Measurements from ENCODE around the gene ATXN2.
"Not testable (repeated sequence)": the region's sequence is repeated elsewhere in the genome, so short reads cannot be mapped to it uniquely, and the experiment has no call there.

The ATXN2 gene

GRCh38 chr12:111494676-111495075, 104.4 kb downstream of the ATXN2 start:
- no peak for DNase-seq

DNA sequence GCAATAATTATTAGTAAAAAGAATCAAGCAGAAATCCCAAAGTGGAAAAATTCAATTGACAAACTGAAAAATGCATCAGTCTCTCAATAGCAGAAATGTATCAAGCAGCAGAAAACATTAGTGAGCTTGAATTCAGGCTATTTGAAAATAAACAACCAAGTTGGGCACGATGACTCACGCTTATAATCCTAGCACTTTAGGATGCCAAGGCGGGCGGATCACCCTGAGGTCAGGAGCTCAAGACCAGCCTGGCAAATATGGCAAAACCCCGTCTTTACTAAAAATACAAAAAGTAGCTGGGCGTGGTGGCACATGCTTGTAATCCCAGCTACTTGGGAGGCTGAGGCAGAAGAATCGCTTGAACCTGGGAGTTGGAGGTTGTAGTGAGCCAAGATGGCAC, 106.1 kb downstream of the ATXN2 start:
- not testable (repeated sequence) for DNase-seq

GRCh38 chr12:111488798-111489197, 110.3 kb downstream of the ATXN2 start:
- no peak for DNase-seq

DNA sequence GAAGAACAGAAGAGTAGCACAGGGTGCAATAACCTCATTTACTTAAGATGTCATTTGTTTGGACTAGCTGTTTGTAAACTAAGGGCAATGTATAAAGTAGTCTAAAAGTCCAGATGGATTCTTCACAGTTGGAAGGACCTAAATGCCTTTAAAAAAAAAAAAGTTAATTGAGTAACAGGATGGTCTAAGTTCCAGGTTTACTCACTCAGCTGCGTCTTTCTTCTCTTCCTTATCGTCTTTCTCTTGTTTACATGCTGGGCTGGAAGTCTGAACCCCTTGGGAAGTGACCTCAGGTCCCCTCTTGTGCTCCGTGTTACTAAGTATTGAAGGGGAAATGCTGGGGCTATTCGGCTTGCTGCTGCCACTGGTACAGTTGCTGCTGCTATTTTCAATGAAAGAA, 110.8 kb downstream of the ATXN2 start:
- DNase-seq, result no peak

DNA sequence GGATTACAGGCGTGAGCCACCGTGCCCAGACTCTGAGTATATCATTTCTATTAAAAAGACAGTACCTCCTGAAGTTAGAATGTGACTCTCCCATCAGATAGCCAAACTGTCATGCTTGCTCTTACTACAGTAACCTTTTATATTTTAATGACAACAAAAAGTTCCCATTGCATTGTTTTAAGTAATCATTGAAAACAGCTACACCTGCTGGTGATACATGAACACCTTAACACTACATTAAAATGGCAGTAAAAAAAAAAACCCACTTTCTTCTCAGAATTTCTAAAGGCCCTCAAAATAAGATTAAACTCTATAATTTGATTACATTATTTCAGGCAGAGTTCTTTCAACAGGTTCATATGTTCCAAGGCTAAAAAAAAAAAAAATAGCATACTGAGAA, 116.7 kb downstream of the ATXN2 start:
- no peak for DNase-seq

DNA sequence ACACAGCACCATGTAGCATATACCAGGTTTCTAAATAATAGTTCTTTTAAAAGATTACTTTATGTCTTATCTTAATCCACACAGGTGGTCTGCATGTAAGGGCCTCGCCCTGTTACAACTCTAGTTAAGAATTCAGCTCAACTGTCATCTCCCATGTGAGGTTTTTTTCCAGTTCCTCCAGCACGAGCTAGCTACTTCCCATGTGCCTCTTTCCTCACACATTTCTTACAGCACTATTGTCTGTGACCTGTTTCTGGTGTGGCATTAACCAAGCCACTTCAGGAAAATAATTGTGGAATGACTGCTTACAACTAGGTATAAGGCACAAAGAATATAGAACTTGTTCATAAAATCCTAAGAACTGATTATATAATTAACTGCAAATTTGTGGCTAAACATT, 127.9 kb downstream of the ATXN2 start:
- DNase-seq, result no peak

DNA sequence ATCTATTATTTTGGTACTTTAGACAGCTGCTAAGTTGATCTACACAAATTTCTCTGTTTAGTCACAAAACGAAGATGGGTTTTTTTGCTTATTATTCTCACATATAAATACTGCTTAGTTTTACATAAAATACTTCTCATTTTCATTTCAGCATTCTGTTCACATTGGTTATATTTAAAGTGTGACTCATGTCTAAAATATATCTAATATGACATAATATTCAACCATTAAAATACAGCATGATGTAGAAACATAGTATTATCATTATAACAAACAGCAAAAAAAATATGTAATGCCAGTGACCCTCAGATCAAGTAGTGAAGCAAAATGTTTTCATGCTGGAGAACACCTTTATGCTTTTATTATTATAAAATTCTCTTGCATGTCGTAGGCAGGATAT, 129.7 kb downstream of the ATXN2 start:
- DNase-seq, result no peak

DNA sequence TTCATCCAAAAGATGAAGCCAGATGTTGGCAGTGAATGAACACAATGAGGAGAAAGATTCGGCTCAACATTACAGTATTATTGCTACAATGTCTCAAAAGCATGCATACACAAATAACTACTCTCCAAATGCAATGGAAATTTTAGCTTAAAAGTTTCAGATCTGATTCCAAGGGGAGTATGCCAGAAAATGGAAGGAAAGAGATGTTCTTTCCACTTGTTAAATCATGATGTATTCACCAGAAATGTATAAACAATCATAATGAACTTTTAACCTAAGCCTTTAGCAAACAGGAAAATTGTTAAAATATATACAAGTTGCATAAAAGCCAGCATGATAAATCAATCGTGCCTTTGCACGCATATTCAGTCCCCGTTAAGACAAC, 131.3 kb downstream of the ATXN2 start:
- no peak for DNase-seq

DNA sequence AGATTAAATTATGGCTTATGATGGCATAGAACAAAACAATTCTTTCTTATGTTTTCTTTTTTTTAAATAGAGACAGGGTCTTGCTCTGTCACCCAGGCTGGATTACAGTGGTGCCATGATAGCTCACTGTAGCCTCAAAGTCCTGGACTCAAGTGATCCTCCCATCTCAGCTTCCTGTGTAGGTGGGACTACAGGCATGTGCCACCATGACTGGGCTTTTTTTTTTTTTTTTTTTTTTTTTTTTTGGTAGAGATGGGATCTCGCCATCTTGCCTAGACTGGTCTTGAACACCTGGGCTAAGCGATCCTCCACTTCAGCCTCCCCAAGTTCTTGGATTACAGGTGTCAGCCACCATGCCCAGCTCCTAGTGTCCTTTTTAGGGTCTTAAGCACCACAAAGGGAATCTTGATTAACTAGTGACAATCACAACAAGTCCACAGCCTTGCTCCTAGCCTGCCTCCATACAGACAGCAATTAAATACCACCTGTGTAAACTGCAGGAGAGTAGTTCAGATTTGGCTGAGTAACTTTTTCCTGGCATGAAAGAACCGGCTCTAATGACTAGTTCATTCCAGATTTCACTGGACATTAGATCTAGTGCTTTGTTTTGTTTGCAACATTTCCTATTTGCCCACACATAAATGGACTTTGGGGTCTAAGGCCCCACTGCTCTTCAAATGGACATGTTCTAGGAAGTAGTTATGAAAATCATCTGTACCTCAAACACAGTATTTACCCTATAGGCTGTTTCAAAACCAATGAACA, 131.8 kb downstream of the ATXN2 start:
- DNase-seq, result no peak

DNA sequence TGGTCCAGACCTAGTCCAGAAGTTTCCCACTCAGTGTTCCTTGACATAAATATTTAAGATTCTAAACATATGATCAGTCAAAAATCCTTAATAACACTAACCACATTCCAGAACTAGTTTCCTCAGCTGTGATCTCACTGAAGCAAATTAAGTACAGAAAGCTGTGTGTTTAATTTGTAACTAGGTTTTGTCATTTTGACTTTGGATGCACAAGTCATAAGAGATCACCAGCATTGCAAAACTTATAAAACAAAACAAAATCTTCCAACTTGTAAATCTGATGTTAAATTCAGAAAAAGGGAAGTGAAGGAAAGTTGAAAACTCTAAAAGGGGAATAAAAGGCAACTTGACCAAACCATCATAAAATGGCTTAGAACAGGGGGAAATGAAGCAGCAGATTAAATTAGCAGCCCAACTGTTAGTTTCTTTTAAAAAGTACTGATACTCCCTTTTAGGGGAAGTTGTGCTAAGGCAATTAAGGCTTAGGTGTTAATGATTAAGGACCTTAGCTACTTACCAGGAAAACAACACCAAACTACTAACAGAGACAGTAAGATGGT, 136.8 kb downstream of the ATXN2 start:
- DNase-seq, result no peak

DNA sequence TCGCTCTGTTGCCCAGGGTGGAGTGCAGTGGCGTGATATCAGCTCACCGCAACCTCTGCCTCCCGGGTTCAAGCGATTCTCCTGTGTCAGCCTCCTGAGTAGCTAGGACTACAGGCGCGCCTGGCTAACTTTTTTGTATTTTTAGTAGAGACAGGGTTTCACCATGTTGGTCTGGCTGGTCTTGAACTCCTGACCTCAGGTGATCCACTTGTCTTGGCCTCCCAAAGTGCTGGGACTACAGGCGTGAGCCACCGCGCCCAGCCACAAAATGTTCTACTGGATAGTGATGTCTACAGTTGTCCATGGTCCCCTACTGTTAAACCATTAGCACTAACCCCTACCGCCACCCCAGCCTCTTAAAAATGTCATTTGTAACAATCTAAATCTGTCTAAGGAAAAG, 139.0 kb downstream of the ATXN2 start:
- not testable (repeated sequence) for DNase-seq

DNA sequence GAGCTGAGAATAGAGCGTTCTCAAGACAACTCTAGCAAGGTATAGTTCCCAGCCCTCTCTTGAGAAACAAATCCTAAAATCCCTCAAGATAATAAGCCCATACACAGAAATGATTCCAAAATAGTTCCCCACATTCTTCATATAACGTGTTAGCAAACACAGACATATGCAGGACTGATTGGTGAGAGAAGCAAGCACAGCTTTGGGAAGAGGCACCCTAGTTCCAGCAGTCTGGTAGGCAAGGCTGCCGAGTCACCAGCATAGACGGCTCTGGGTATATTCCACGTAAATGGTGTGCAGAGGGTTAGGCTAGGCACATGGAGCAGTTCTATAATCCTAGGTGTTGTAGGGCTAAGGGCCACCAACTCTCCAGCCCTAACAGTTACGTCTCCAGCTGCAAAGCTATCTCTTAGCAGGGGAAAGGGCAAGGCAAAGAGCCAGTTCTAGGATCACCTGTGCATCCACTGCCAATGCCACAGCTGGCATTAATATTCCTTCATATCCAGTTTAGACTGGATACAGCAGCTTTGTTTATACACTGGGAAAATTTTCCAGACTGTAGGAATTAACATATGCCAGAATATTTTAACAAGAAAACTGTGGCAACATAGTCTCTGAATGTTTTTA, 140.5 kb downstream of the ATXN2 start:
- DNase-seq, result no peak

GRCh38 chr12:111457577-111457976, 141.5 kb downstream of the ATXN2 start:
- no peak for DNase-seq

DNA sequence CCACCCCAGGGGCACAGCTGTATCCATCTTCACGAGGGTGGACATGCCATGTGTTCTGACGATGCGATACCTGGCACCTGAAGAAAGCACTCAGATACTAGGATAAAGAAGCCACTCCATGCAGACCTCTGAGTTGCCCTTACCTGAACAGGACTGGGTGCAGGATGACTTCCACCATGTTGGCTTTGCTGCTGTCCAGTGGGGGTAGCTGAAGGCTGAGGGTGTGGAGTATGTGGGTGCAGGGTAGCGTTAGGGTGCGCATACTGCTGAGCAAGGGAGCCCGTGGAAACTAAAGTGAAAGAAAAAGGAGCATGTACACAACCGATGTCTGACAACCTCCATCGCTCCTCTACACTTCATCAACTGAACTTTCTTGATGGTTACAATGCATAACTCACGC, 142.0 kb downstream of the ATXN2 start:
- DNase-seq, result no peak

- DNase-seq, result no peak
Observed at GRCh38 chr12:111455448-111456320, 143.4 kb downstream of the ATXN2 start.

- DNase-seq, result no peak
Observed at GRCh38 chr12:111454716-111455447, 144.2 kb downstream of the ATXN2 start.

GRCh38 chr12:111454311-111454710, 144.8 kb downstream of the ATXN2 start:
- no peak for DNase-seq

GRCh38 chr12:111453071-111453989, 145.8 kb downstream of the ATXN2 start:
- DNase-seq, result no peak

GRCh38 chr12:111451649-111452129, 147.4 kb downstream of the ATXN2 start:
- no peak for DNase-seq

DNA sequence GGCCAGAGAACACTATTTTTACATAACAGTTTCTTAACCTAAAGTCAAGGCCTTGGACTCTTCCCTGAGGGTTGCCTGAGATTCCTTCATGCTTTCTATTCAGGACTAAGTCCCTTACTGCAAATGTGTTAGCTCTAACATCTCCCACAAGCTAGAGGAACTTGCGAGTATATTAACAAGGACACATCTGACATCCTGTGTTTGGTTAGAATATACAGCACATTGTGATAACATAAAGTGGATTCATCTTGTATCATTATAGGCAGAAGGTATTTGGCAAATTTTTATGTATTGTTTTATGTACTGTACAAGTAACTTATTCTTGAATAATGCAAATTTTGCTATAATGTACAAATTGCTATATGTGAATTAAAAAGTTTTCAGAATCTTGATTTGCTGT, 147.9 kb downstream of the ATXN2 start:
- DNase-seq, result no peak

DNA sequence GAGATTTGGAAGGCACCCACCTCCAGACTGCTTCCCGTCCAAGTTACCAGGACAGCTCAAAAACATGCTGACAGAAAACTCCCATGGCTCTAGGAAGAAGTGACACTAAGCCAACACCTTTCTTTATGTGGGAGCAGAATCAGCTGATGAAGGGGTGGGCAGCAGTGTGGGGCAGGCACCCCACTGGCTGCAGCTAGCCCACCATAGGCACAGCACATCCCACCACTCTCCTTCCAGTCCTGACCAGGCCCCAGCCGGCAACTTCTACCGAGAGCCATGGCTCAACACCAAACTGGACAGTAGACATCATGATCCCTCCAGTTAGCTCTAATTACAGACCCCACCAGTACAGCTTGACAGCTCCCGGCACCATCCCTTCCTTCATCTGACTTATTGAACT, 148.4 kb downstream of the ATXN2 start:
- DNase-seq, result no peak

Data from cerebellar nuclear complex (tissue), 1 donor.